Osteocyte (in vitro differentiated cells): ENCODE results near the gene CRY2. TPM values are rescaled to one million over a fixed set of nuclear protein-coding genes. Genes with fewer than 3 reads are reported as not detected.

ENCODE experiments used
- DNase-seq: peaks from one replicate; pipeline ENCODE4 v3.0.0; 2021; ENCODE audit warnings: mixed read lengths; ENCODE audit not compliant: unreplicated experiment; ENCODE audit errors: extremely low spot score
- H3K27ac Mint-ChIP-seq: one replicate; pipeline ENCODE4 v1.8.0; 2021; ENCODE audit warnings: mild to moderate bottlenecking, mixed read lengths; ENCODE audit not compliant: unreplicated experiment
- H3K27me3 Mint-ChIP-seq: one replicate; pipeline ENCODE4 v1.8.0; 2021; ENCODE audit warnings: mixed read lengths; ENCODE audit not compliant: unreplicated experiment
- H3K36me3 Mint-ChIP-seq: one replicate; pipeline ENCODE4 v1.8.0; 2021; ENCODE audit warnings: mixed read lengths; ENCODE audit not compliant: unreplicated experiment
- H3K4me1 Mint-ChIP-seq: one replicate; pipeline ENCODE4 v1.8.0; 2021; ENCODE audit warnings: mixed read lengths; ENCODE audit not compliant: unreplicated experiment
- H3K4me3 Mint-ChIP-seq: one replicate; pipeline ENCODE4 v1.8.0; 2021; ENCODE audit warnings: mild to moderate bottlenecking, moderate library complexity, mixed read lengths; ENCODE audit not compliant: unreplicated experiment
- H3K9me3 Mint-ChIP-seq: one replicate; pipeline ENCODE4 v1.8.0; 2021; ENCODE audit warnings: mixed read lengths; ENCODE audit not compliant: unreplicated experiment
- total RNA-seq: library from RNA; stranded (reverse); gene quantifications from 2 replicates; pipeline ENCODE4 v1.2.1, GENCODE V29; 2021
- TF ChIP-seq, protein P1 (sequence below): fragments of 200-600 bp; sonication (generic); IDR thresholded peaks from 2 replicates; pipeline ENCODE4 v1.5.0; 2021; ENCODE audit warnings: antibody characterized with exemption, mild to moderate bottlenecking, moderate library complexity

CRY2 gene
- total RNA-seq, 1 donor from 2014 or later, result 18.6 TPM

- Mint-ChIP-seq H3K4me3 (peak overlapping the region; percentile 73), H3K27ac (no peak overlapping the region), H3K9me3 (no peaks in the 10 kb centered on the region), H3K36me3 (no peaks in the 10 kb centered on the region), H3K27me3 (peaks cover 4% of the 10 kb centered on the region), H3K4me1 (peaks cover 12% of the 10 kb centered on the region)
- TF ChIP-seq, protein P1, sequence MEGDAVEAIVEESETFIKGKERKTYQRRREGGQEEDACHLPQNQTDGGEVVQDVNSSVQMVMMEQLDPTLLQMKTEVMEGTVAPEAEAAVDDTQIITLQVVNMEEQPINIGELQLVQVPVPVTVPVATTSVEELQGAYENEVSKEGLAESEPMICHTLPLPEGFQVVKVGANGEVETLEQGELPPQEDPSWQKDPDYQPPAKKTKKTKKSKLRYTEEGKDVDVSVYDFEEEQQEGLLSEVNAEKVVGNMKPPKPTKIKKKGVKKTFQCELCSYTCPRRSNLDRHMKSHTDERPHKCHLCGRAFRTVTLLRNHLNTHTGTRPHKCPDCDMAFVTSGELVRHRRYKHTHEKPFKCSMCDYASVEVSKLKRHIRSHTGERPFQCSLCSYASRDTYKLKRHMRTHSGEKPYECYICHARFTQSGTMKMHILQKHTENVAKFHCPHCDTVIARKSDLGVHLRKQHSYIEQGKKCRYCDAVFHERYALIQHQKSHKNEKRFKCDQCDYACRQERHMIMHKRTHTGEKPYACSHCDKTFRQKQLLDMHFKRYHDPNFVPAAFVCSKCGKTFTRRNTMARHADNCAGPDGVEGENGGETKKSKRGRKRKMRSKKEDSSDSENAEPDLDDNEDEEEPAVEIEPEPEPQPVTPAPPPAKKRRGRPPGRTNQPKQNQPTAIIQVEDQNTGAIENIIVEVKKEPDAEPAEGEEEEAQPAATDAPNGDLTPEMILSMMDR, result no peak
- no peak for DNase-seq
Observed at GRCh38 chr11:45900916-45901617, 53.8 kb downstream of the CRY2 start.

GRCh38 chr11:45901626-45902025 is 54.4 kb downstream of the CRY2 start:
- H3K9me3 Mint-ChIP-seq, result no peaks in the 10 kb centered on the region
- H3K27ac Mint-ChIP-seq, result no peak overlapping the region
- H3K4me3 Mint-ChIP-seq, result no peak overlapping the region
- TF ChIP-seq, protein P1, result no peak
- peaks cover 12% of the 10 kb centered on the region for H3K4me1 Mint-ChIP-seq
- no peak for DNase-seq
- no peaks in the 10 kb centered on the region for H3K36me3 Mint-ChIP-seq
- peaks cover 4% of the 10 kb centered on the region for H3K27me3 Mint-ChIP-seq

GRCh38 chr11:45902452-45903380 is 55.4 kb downstream of the CRY2 start:
- peaks cover 12% of the 10 kb centered on the region for H3K4me1 Mint-ChIP-seq
- TF ChIP-seq, protein P1, result no peak
- no peaks in the 10 kb centered on the region for H3K9me3 Mint-ChIP-seq
- no peak for DNase-seq
- no peaks in the 10 kb centered on the region for H3K36me3 Mint-ChIP-seq
- peaks cover 4% of the 10 kb centered on the region for H3K27me3 Mint-ChIP-seq
- no peak overlapping the region for H3K27ac Mint-ChIP-seq
- no peak overlapping the region for H3K4me3 Mint-ChIP-seq

- Mint-ChIP-seq H3K4me1 (peaks cover 8% of the 10 kb centered on the region), H3K4me3 (no peak overlapping the region), H3K9me3 (no peaks in the 10 kb centered on the region), H3K27me3 (peaks cover 4% of the 10 kb centered on the region), H3K27ac (no peak overlapping the region), H3K36me3 (no peaks in the 10 kb centered on the region)
- no peak for DNase-seq
- TF ChIP-seq, protein P1, result no peak
Observed at GRCh38 chr11:45904309-45904915, 57.1 kb downstream of the CRY2 start.
